Fibroblast of the aortic adventitia (primary cell): ENCODE results near the gene WDR75. TPM values are rescaled to one million over a fixed set of nuclear protein-coding genes. Genes with fewer than 3 reads are reported as not detected.

ENCODE experiments used
- DNase-seq: peaks from one replicate; pipeline ENCODE4 v3.0.0-alpha.2; 2010; ENCODE audit warnings: low read depth
- H3K4me3 ChIP-seq: 2 replicates; pipeline ENCODE4 v1.5.1; 2011; ENCODE audit warnings: low read depth, mild to moderate bottlenecking, control low read depth, low read length, moderate library complexity
- total RNA-seq: library from RNA; depleted of rRNA; stranded (reverse); fragments of >200 nt; gene quantifications from 2 replicates; pipeline ENCODE4 v1.2.3, GENCODE V29; 2012; ENCODE audit warnings: low replicate concordance
- TF ChIP-seq, protein P1 (sequence below): IDR thresholded peaks from 2 replicates; pipeline ENCODE4 v1.5.1; 2011; ENCODE audit warnings: mild to moderate bottlenecking, low read length, control low read depth, inconsistent platforms; ENCODE audit not compliant: insufficient read depth

Gene WDR75
- total RNA-seq, 1 donor, result 55.7 TPM

DNA sequence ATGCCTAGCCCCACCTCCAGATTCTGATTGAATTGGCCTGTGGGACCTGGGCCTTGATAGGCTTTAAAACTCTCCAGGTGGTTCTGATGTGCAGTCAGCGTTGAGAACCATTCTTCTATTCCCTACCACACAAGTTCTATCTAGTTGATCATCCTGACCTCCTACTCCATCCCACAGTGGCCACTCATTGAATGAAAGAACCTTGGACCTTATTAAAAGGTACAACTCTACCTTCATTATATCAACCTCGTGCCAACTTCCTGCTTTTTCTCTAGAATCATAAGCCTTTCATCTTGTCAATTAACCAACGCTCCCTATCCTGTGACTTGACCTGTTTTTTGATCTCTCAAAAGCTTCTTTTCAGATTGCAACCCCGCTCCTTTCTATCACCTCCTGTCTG lies 83.5 kb downstream of the WDR75 start:
- no peak overlapping the region for H3K4me3 ChIP-seq
- no peak for DNase-seq
- TF ChIP-seq, protein P1, sequence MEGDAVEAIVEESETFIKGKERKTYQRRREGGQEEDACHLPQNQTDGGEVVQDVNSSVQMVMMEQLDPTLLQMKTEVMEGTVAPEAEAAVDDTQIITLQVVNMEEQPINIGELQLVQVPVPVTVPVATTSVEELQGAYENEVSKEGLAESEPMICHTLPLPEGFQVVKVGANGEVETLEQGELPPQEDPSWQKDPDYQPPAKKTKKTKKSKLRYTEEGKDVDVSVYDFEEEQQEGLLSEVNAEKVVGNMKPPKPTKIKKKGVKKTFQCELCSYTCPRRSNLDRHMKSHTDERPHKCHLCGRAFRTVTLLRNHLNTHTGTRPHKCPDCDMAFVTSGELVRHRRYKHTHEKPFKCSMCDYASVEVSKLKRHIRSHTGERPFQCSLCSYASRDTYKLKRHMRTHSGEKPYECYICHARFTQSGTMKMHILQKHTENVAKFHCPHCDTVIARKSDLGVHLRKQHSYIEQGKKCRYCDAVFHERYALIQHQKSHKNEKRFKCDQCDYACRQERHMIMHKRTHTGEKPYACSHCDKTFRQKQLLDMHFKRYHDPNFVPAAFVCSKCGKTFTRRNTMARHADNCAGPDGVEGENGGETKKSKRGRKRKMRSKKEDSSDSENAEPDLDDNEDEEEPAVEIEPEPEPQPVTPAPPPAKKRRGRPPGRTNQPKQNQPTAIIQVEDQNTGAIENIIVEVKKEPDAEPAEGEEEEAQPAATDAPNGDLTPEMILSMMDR, result no peak

Other genes with a start within 250 kb of the WDR75 start
- 19.7 and 306 TPM in 2 replicates for gene SLC40A1, start 139.3 kb downstream of the WDR75 start, total RNA-seq
- gene ASNSD1, start 220.0 kb downstream of the WDR75 start, total RNA-seq, result 77.7 and 95.7 TPM in 2 replicates
- gene ANKAR, start 233.2 kb downstream of the WDR75 start, total RNA-seq, result 14.9 and 22.2 TPM in 2 replicates